ENCODE data around the gene ATP2A1. TPM values are rescaled to one million over a fixed set of nuclear protein-coding genes. Genes with fewer than 3 reads are reported as not detected.

Gene ATP2A1
- total RNA-seq, 8 experiments from 2014 or later: 0.49 to 7.2 (median 1.8) TPM

DNA sequence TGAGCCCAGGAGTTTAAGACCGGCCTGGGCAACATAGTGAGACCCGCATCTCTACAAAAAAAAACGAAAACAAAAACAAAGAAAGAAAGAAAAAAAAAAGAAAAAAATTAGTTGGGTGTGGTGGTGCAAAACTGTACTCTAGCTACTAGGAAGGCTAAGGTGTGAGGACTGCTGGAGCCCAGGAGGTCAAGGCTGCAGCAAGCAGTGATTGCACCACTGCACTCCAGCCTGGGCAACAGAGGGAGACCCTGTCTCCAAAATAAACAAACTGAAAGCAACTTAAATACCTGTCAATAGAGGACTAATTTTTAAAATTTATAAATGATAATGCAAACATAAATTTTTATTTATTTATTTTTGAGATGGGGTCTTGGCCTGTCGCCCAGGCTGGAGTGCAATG is 17.3 kb downstream of the ATP2A1 start:
- ATAC-seq (replicated peaks in 6 of 8): no peak
- Histone ChIP-seq H3K4me1 (replicated peaks in 1 of 2) (no peaks in the 10 kb centered on the region), H3K27ac (no peak overlapping the region), H3K4me3 (no peak overlapping the region)
- in situ Hi-C loops (cut with MboI; ENCODE audit: low pct_unique_long_range_greater_than_20kb in 2 of 9, low sequenced_read_pairs in 9 of 9, unreplicated experiment in 9 of 9): no loop called here
- WGBS, 10 experiments: 50 to 100% (median 86%) methylated on average over 1 to 4 of the region's 4 CpGs; no CpG with 5 or more reads in 1 of the 10 experiments

DNA sequence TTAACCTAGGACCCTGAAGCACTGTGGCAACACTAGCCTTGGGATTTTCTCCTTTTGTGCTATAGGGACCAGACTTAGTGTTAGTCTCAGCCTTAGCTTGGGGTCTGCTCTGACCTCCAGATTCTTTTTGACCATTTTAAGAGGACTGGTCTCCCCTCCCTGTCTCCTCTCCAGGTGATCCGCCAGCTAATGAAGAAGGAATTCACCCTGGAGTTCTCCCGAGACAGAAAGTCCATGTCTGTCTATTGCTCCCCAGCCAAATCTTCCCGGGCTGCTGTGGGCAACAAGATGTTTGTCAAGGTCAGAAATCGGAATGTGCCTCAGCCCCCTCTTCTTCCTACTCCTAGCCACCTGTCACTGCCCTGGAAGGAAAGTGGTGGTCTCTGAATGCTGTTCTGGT is 19.5 kb downstream of the ATP2A1 start:
- no peaks in the 10 kb centered on the region for H3K4me1 ChIP-seq (replicated peaks in 1 of 2)
- in situ Hi-C loops (cut with MboI; ENCODE audit: low pct_unique_long_range_greater_than_20kb in 2 of 9, low sequenced_read_pairs in 9 of 9, unreplicated experiment in 9 of 9): no loop called here
- ATAC-seq (replicated peaks in 6 of 8): no peak
- H3K4me3 ChIP-seq: no peak overlapping the region
- 60 to 100% (median 80%) methylated on average over 1 to 3 of the region's 4 CpGs; no CpG with 5 or more reads in 4 of the 10 experiments for WGBS, 10 experiments
- no peak overlapping the region for H3K27ac ChIP-seq

DNA sequence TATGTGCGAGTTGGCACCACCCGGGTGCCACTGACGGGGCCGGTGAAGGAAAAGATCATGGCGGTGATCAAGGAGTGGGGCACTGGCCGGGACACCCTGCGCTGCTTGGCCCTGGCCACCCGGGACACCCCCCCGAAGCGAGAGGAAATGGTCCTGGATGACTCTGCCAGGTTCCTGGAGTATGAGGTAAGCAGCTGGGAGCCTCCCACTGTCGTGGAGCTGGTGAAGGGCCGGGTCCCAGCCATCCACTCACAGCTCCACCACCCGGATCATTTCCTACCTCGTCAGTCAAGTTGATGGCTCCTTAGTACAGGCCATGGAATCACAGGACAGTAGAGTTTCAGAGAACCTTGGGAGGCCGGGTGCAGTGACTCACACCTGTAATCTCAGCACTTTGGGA is 20.0 kb downstream of the ATP2A1 start:
- H3K4me1 ChIP-seq (replicated peaks in 1 of 2): no peaks in the 10 kb centered on the region
- 45 to 92% (median 83%) methylated on average over 1 to 5 of the region's 15 CpGs; no CpG with 5 or more reads in 5 of the 10 experiments for WGBS, 10 experiments
- in situ Hi-C loops (cut with MboI; ENCODE audit: low pct_unique_long_range_greater_than_20kb in 2 of 9, low sequenced_read_pairs in 9 of 9, unreplicated experiment in 9 of 9): no loop called here
- no peak overlapping the region for H3K4me3 ChIP-seq
- no peak for ATAC-seq (replicated peaks in 6 of 8)
- no peak overlapping the region for H3K27ac ChIP-seq

DNA sequence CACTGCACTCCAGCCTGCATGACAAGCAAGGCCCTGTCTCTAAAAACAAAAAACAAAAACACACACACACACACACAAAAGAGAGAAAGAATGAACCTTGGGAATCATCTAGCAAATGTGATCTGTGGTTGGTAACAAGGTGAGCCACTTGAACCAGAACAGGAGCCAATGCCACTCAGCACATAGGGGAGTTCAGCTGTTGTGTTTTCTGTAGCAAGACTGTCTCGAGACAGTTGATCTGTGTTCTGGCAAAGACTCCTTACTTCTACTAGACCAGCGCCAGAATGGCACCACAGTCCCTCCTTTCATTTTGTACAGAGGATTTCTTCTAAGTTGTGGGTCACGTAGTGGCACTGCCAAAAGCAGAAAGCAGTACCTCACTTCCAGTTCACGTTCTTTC is 20.7 kb downstream of the ATP2A1 start:
- H3K27ac ChIP-seq: no peak overlapping the region
- in situ Hi-C loops (cut with MboI; ENCODE audit: low pct_unique_long_range_greater_than_20kb in 2 of 9, low sequenced_read_pairs in 9 of 9, unreplicated experiment in 9 of 9): no loop called here
- no peaks in the 10 kb centered on the region for H3K4me1 ChIP-seq (replicated peaks in 1 of 2)
- no peak overlapping the region for H3K4me3 ChIP-seq
- ATAC-seq (replicated peaks in 6 of 8): no peak
- WGBS, 10 experiments: 70 to 100% (median 83%) methylated on average over 1 to 3 of the region's 4 CpGs; no CpG with 5 or more reads in 3 of the 10 experiments

DNA sequence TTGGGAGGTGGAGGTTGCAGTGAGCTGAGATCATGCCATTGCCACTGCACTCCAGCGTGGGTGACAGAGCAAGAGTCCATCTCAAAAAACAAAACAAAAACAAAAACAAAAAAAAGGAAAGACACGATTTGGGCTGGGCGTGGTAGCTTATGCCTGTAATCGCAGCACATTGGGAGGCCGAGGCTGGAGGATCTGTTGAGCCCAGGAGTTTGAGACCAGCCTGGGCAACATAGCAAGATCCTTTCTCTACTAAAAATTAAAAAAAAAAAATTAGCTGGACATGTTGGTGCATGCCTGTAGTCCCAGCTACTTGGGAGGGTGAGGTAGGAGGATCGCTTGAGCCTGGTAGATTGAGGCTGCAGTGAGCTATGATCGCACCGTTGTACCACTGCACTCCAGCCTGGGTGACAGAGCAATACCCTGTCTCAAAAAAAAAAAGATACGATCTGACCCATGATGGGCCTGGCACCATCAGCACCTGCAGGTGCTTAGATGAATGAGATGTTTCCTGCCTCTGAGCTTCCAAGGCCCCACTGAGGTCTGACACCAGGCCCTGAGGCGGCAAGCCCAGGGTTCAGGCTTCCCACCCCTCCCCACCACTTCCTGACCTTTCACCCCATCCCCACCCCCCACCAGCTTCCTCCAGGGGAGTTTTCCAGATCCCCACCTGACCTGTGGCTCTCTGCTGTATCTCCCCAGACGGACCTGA is 21.7 kb downstream of the ATP2A1 start:
- in situ Hi-C loops (cut with MboI; ENCODE audit: low pct_unique_long_range_greater_than_20kb in 2 of 9, low sequenced_read_pairs in 9 of 9, unreplicated experiment in 9 of 9): no loop called here
- 78 to 98% (median 93%) methylated on average over 1 to 8 of the region's 11 CpGs; no CpG with 5 or more reads in 1 of the 10 experiments for WGBS, 10 experiments
- Histone ChIP-seq H3K4me1 (replicated peaks in 1 of 2) (no peaks in the 10 kb centered on the region), H3K27ac (no peak overlapping the region), H3K4me3 (no peak overlapping the region)
- no peak for ATAC-seq (replicated peaks in 6 of 8)

DNA sequence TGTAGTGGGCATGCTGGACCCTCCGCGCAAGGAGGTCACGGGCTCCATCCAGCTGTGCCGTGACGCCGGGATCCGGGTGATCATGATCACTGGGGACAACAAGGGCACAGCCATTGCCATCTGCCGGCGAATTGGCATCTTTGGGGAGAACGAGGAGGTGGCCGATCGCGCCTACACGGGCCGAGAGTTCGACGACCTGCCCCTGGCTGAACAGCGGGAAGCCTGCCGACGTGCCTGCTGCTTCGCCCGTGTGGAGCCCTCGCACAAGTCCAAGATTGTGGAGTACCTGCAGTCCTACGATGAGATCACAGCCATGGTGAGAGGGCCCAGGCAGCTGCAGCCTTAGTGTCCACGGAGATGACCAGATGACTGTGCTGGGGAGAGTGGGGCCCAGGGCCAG is 22.3 kb downstream of the ATP2A1 start:
- no peak for ATAC-seq (replicated peaks in 6 of 8)
- Histone ChIP-seq H3K4me1 (replicated peaks in 1 of 2) (no peaks in the 10 kb centered on the region), H3K4me3 (no peak overlapping the region), H3K27ac (no peak overlapping the region)
- in situ Hi-C loops (cut with MboI; ENCODE audit: low pct_unique_long_range_greater_than_20kb in 2 of 9, low sequenced_read_pairs in 9 of 9, unreplicated experiment in 9 of 9): no loop called here
- WGBS, 10 experiments: 47 to 91% (median 80%) methylated on average over 3 to 13 of the region's 25 CpGs; no CpG with 5 or more reads in 7 of the 10 experiments

DNA sequence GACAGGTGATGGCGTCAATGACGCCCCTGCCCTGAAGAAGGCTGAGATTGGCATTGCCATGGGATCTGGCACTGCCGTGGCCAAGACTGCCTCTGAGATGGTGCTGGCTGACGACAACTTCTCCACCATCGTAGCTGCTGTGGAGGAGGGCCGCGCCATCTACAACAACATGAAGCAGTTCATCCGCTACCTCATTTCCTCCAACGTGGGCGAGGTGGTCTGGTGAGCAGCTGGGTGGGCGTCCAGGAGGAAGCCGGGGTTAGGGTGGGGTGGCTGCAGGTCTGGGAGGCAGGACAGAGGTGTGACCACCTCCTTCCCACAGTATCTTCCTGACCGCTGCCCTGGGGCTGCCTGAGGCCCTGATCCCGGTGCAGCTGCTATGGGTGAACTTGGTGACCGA is 23.6 kb downstream of the ATP2A1 start:
- ATAC-seq (replicated peaks in 6 of 8): no peak
- in situ Hi-C loops (cut with MboI; ENCODE audit: low pct_unique_long_range_greater_than_20kb in 2 of 9, low sequenced_read_pairs in 9 of 9, unreplicated experiment in 9 of 9): no loop called here
- no peak overlapping the region for H3K4me3 ChIP-seq
- H3K27ac ChIP-seq: no peak overlapping the region
- WGBS, 10 experiments: 73 to 96% (median 81%) methylated on average over 3 to 5 of the region's 15 CpGs; no CpG with 5 or more reads in 7 of the 10 experiments
- H3K4me1 ChIP-seq (replicated peaks in 1 of 2): no peaks in the 10 kb centered on the region

DNA sequence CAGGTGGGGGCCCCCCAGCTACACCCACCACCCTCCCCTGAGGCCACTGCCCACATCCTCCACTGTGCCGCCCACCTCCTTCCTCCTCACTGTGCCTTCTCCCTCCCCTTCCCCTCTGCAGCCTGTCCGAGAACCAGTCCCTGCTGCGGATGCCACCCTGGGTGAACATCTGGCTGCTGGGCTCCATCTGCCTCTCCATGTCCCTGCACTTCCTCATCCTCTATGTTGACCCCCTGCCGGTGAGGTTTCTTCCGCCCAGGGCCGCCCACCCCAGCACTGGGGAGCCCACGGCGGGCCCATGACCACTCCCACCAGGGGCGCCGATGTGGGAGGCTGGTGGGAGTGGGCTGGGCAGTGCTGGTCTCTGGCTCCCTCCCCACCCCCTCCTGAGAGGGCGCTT is 24.6 kb downstream of the ATP2A1 start:
- peak in 1 of 8 experiments; percentile 9 for ATAC-seq (replicated peaks in 6 of 8)
- Histone ChIP-seq H3K27ac (no peak overlapping the region), H3K4me1 (replicated peaks in 1 of 2) (no peaks in the 10 kb centered on the region), H3K4me3 (no peak overlapping the region)
- WGBS, 10 experiments: no CpG with 5 or more reads among the region's 11 CpGs
- in situ Hi-C loops (cut with MboI; ENCODE audit: low pct_unique_long_range_greater_than_20kb in 2 of 9, low sequenced_read_pairs in 9 of 9, unreplicated experiment in 9 of 9): no loop called here

DNA sequence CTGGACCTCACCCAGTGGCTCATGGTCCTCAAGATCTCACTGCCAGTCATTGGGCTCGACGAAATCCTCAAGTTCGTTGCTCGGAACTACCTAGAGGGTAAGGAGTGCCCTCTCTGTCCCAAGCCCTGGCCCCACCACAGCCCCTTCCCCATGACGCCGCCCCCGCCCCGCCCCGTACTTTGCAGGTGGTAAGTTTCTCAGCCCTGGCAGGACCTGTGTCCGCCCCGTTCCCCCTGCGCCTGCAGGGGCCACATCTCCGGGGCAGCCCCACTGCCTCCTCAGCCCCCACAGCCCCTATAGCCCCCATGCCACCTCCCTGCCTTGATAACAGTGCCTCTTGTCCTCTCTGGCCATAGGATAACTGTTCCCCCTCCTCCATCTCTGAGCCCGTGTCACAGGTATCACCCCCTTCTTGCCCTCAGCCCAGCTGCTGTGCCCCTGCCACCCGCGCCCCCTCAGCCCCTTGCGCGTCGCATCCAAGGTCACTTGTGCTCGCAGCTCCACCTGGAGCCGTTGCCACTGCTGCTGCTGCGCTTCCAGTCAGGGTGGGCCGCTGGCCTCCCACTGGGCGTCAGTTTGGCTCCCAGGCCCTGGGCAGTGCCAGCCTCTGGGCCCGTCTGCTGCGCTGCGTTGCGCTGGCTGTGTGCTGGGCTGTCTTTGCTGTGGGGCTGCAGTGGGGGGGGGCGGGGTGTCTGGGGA is 25.2 kb downstream of the ATP2A1 start:
- Histone ChIP-seq H3K27ac (no peak overlapping the region), H3K4me1 (replicated peaks in 1 of 2) (no peaks in the 10 kb centered on the region), H3K4me3 (no peak overlapping the region)
- ATAC-seq (replicated peaks in 6 of 8): peak in 1 of 8 experiments; percentile 9
- WGBS, 10 experiments: no CpG with 5 or more reads among the region's 29 CpGs
- in situ Hi-C loops (cut with MboI; ENCODE audit: low pct_unique_long_range_greater_than_20kb in 2 of 9, low sequenced_read_pairs in 9 of 9, unreplicated experiment in 9 of 9): no loop called here

DNA sequence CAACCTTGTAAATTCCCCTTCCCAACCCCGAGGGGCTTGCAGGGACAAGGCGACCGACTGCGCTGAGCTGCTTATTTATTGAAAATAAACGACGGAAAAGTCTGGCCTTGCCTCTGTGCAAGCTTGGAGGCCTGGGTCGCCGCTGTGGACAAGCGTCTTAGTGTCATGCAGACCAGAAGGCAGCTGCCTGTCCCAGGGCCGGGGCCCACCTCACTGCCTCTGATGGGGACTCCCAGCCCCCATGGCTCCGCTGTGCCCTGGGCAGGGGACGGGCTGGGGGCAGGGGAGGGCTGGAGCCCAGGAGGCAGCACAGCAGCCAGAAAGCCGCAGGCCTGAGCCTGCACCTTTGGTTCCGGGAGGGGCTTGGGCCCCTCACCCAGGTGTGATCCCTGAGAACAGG is 26.1 kb downstream of the ATP2A1 start:
- Histone ChIP-seq H3K4me1 (replicated peaks in 1 of 2) (no peaks in the 10 kb centered on the region), H3K27ac (no peak overlapping the region), H3K4me3 (no peak overlapping the region)
- 100% methylated on average over 2 of the region's 14 CpGs; no CpG with 5 or more reads in 9 of the 10 experiments for WGBS, 10 experiments
- no peak for ATAC-seq (replicated peaks in 6 of 8)
- in situ Hi-C loops (cut with MboI; ENCODE audit: low pct_unique_long_range_greater_than_20kb in 2 of 9, low sequenced_read_pairs in 9 of 9, unreplicated experiment in 9 of 9): no loop called here

DNA sequence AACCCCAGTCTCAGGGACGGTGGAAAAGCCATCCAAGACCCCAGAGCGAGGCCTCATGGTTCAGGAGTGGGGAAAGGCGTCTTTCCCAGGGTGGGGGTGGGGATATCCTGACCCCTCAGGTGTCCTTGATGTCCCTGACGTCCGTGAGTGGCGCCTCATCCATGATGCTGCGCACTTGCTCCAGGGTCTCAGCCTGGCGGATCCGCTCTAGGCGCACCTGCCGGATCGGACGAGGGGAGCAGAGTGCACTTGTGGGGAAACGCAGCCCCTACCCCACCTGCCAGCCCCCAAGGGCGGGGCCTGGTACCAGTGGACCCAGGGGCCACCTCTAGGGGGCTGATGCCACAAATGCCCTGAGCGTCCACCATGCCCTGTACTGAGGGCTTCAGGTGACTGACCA is 26.5 kb downstream of the ATP2A1 start:
- in situ Hi-C loops (cut with MboI; ENCODE audit: low pct_unique_long_range_greater_than_20kb in 2 of 9, low sequenced_read_pairs in 9 of 9, unreplicated experiment in 9 of 9): no loop called here
- Histone ChIP-seq H3K27ac (no peak overlapping the region), H3K4me3 (no peak overlapping the region), H3K4me1 (replicated peaks in 1 of 2) (no peaks in the 10 kb centered on the region)
- WGBS, 10 experiments: 50 to 60% methylated on average over 1 of the region's 16 CpGs; no CpG with 5 or more reads in 8 of the 10 experiments
- ATAC-seq (replicated peaks in 6 of 8): no peak

DNA sequence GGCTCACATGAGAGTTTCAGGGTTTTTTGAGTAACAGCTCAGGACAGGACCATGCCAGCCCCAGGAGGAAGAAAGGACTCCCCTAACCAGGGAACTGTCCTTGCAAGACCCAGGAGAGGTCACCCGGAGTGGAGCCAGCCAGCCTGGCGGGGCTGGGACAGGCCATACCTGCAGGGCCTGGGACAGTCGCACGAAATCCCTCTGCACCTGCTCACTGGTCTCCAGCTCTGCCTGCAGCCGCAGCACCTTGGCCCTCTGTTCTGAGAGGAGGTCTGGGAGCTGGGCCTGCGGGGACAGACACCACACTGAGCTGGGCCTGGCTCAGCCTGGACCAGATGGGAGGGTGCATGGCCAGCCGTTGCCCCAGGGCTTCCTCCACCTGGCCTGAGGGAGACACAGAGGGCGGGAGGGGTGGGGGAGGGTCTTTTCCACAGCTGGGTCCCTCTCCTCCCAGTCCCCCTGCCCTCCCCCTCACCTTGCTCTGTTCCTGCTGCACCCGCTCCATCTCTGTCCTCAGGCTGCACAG is 27.0 kb downstream of the ATP2A1 start:
- H3K27ac ChIP-seq: no peak overlapping the region
- in situ Hi-C loops (cut with MboI; ENCODE audit: low pct_unique_long_range_greater_than_20kb in 2 of 9, low sequenced_read_pairs in 9 of 9, unreplicated experiment in 9 of 9): no loop called here
- H3K4me1 ChIP-seq (replicated peaks in 1 of 2): no peaks in the 10 kb centered on the region
- 77% methylated on average over 3 of the region's 9 CpGs; no CpG with 5 or more reads in 9 of the 10 experiments for WGBS, 10 experiments
- no peak overlapping the region for H3K4me3 ChIP-seq
- ATAC-seq (replicated peaks in 6 of 8): peak in 2 of 8 experiments; percentile 9 to 20

DNA sequence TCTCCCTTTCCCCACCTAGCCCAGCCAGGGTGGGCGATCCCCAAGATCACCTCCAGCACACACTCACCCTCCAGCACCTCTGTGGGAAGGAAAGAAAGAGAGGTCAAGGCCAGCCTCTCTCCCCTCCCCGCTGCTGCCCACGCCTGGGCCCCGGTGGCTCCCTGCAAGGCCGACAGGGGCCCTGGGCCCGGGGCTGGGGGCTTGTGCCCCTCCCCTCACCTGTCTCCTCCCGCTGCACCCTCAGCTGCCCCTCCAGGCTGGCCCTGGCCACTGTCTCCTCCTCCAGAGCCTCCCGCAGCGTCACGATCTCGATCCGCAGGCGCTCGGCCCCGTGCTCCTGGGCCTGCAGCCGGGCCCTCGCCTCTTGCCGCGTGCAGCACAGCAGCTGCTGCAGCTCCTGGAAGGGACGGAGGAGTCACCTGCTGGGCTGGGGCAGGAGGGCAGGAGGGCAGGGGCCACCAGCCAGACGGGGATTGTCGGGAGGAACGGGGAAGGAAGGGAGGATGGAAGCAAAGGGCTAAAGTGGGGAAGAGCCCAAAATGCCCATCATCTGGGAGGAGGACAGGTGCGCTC is 27.6 kb downstream of the ATP2A1 start:
- ATAC-seq (replicated peaks in 6 of 8): peak in 1 of 8 experiments; percentile 13
- Histone ChIP-seq H3K27ac (no peak overlapping the region), H3K4me3 (no peak overlapping the region), H3K4me1 (replicated peaks in 1 of 2) (no peaks in the 10 kb centered on the region)
- in situ Hi-C loops (cut with MboI; ENCODE audit: low pct_unique_long_range_greater_than_20kb in 2 of 9, low sequenced_read_pairs in 9 of 9, unreplicated experiment in 9 of 9): no loop called here
- WGBS, 10 experiments: 60 to 87% (median 80%) methylated on average over 1 to 3 of the region's 24 CpGs; no CpG with 5 or more reads in 7 of the 10 experiments

All from motor neuron (in vitro differentiated cells).